ENCODE results near the gene FUOM. TPM values are rescaled to one million over a fixed set of nuclear protein-coding genes. Genes with fewer than 3 reads are reported as not detected.

The FUOM gene
- total RNA-seq, 1 experiment from 2014 or later: 31.3 TPM

DNA sequence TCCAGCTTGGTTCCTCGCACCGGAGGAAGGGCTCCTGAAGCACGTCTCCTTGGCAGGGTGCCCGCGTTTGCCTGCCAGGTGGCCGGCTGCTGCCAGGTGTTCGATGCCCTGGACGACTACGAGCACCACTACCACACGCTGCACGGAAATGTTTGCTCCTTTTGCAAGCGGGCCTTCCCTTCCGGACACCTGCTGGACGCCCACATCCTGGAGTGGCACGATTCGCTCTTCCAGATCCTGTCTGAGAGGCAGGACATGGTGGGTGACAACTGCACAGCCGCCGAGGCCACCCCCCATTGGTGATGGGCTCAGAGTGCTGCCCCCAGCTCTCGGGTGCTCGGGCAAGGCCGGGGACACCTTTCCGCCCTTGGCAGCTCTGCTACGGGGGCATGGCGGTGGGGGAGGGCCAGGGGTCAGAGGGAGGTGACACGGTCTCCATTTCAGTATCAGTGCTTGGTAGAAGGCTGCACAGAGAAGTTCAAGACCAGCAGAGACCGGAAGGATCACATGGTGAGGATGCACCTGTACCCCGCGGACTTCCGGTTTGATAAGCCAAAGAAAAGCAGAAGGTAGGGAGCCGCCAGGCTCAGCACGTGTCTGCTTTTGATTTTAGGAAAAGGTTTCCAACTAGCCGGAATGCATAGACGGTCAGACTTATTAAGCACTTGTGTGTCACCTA is 48.0 kb downstream of the FUOM start (continued):
- TF ChIP-seq, protein P1, sequence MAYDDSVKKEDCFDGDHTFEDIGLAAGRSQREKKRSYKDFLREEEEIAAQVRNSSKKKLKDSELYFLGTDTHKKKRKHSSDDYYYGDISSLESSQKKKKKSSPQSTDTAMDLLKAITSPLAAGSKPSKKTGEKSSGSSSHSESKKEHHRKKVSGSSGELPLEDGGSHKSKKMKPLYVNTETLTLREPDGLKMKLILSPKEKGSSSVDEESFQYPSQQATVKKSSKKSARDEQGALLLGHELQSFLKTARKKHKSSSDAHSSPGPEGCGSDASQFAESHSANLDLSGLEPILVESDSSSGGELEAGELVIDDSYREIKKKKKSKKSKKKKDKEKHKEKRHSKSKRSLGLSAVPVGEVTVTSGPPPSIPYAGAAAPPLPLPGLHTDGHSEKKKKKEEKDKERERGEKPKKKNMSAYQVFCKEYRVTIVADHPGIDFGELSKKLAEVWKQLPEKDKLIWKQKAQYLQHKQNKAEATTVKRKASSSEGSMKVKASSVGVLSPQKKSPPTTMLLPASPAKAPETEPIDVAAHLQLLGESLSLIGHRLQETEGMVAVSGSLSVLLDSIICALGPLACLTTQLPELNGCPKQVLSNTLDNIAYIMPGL (CRISPR knock-in tag; IDR thresholded peaks at IDR 0.05): no peak
- TF ChIP-seq, protein P2, sequence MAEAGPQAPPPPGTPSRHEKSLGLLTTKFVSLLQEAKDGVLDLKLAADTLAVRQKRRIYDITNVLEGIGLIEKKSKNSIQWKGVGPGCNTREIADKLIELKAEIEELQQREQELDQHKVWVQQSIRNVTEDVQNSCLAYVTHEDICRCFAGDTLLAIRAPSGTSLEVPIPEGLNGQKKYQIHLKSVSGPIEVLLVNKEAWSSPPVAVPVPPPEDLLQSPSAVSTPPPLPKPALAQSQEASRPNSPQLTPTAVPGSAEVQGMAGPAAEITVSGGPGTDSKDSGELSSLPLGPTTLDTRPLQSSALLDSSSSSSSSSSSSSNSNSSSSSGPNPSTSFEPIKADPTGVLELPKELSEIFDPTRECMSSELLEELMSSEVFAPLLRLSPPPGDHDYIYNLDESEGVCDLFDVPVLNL (CRISPR knock-in tag; IDR thresholded peaks at IDR 0.05; ENCODE audit: borderline replicate concordance, low read depth): no peak
- no peak for TF ChIP-seq FOXP1 (CRISPR knock-in tag; IDR thresholded peaks at IDR 0.05; ENCODE audit: borderline replicate concordance)

DNA sequence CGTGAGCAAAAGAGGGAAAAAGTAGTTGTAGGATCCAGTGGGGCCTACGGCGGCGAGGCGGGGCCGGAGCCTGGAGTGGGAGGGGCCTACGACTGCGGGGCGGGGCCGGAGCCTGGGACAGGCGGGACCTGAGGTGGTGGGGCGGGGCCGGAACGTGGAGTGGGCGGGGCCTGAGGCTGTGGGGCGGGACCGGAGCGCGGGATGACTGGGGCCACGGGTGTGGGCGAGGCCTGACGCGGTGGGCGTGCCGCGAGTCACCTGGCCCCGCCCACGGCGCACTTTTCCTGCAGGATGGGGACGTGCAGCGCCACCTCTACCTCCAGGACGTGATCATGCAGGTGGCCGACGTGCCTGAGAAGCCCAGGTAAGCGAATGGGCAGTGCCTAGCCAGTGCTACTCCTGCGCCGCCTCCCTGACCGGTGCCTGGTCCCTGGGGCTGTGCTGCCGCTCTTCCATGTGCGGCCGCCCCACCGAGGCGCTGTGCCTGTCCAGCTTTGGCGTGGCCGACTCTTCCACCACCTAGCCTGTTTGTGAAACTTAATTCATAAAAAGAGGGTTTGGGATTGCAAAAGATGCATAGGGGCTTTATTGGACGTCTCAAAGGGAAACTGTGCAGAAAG is 48.6 kb downstream of the FUOM start:
- ChIA-PET POLR2A (no interaction called here), CTCF (no interaction called here)
- Mint-ChIP-seq H3K9me3 (no peaks in the 10 kb centered on the region), H3K27ac (no peak overlapping the region), H3K4me3 (peak overlapping the region; percentile 60), H3K27me3 (ENCODE audit: low read depth) (no peaks in the 10 kb centered on the region; the same call in 1 of the 2 replicates), H3K4me1 (peaks cover 15% of the 10 kb centered on the region), H3K36me3 (peaks cover 18% of the 10 kb centered on the region)
- no peak for TF ChIP-seq TEAD4 (CRISPR knock-in tag; IDR thresholded peaks at IDR 0.05)
- no peak for TF ChIP-seq ETV6 (CRISPR knock-in tag; IDR thresholded peaks at IDR 0.05)
- TF ChIP-seq, protein P3, sequence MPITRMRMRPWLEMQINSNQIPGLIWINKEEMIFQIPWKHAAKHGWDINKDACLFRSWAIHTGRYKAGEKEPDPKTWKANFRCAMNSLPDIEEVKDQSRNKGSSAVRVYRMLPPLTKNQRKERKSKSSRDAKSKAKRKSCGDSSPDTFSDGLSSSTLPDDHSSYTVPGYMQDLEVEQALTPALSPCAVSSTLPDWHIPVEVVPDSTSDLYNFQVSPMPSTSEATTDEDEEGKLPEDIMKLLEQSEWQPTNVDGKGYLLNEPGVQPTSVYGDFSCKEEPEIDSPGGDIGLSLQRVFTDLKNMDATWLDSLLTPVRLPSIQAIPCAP (CRISPR knock-in tag; IDR thresholded peaks at IDR 0.05): no peak
- TF ChIP-seq, protein P4, sequence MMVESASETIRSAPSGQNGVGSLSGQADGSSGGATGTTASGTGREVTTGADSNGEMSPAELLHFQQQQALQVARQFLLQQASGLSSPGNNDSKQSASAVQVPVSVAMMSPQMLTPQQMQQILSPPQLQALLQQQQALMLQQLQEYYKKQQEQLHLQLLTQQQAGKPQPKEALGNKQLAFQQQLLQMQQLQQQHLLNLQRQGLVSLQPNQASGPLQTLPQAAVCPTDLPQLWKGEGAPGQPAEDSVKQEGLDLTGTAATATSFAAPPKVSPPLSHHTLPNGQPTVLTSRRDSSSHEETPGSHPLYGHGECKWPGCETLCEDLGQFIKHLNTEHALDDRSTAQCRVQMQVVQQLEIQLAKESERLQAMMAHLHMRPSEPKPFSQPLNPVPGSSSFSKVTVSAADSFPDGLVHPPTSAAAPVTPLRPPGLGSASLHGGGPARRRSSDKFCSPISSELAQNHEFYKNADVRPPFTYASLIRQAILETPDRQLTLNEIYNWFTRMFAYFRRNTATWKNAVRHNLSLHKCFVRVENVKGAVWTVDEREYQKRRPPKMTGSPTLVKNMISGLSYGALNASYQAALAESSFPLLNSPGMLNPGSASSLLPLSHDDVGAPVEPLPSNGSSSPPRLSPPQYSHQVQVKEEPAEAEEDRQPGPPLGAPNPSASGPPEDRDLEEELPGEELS (CRISPR knock-in tag; IDR thresholded peaks at IDR 0.05): no peak
- TF ChIP-seq FOXK1 (CRISPR knock-in tag; IDR thresholded peaks at IDR 0.05): 0 out of 2 replicates have a peak, but pooled peaks have one; percentile 7
- 0 out of 2 replicates have a peak, but pooled peaks have one; percentile 1 for TF ChIP-seq TCF7 (CRISPR knock-in tag; IDR thresholded peaks at IDR 0.05; ENCODE audit: low read depth)
- TF ChIP-seq, protein P2 (CRISPR knock-in tag; IDR thresholded peaks at IDR 0.05; ENCODE audit: borderline replicate concordance, low read depth): 0 out of 2 replicates have a peak, but pooled peaks have one; percentile 8
- TF ChIP-seq RORB (CRISPR knock-in tag; IDR thresholded peaks at IDR 0.05): no peak
- no peak for TF ChIP-seq ZNF232 (CRISPR knock-in tag; IDR thresholded peaks at IDR 0.05)
- TF ChIP-seq, protein P5, sequence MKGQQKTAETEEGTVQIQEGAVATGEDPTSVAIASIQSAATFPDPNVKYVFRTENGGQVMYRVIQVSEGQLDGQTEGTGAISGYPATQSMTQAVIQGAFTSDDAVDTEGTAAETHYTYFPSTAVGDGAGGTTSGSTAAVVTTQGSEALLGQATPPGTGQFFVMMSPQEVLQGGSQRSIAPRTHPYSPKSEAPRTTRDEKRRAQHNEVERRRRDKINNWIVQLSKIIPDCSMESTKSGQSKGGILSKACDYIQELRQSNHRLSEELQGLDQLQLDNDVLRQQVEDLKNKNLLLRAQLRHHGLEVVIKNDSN (CRISPR knock-in tag; IDR thresholded peaks at IDR 0.05): 0 out of 2 replicates have a peak, but pooled peaks have one; percentile 35
- ATAC-seq (peak; percentile 91), DNase-seq (ENCODE audit: low spot score) (peak; percentile 94)

All from WTC11 (cell line).